Panc1 (cell line): ENCODE results near the gene OXTR. TPM values are rescaled to one million over a fixed set of nuclear protein-coding genes. Genes with fewer than 3 reads are reported as not detected.

Source experiments
- ATAC-seq: fragments of 200-7000 bp; cut with Tn5 transposase; 2 replicates; pipeline ENCODE4 v1.9.1; 2020; ENCODE audit warnings: mild to moderate bottlenecking, moderate library complexity
- BruUV-seq: library from RNA; stranded (reverse); fragments of 400-500 nt; replicated peaks from 2 replicates; lab custom pipeline; 2021; lab: Mats Ljungman, UMichigan
- CTCF ChIA-PET: fragments of 300-600 bp; sonication (Branson Sonifier 250); formaldehyde crosslinking; loops from one replicate; lab custom pipeline; 2022; ENCODE audit warnings: antibody characterized with exemption; lab: Charles Lee
- POLR2A ChIA-PET: fragments of 300-600 bp; sonication (Branson Sonifier 250); formaldehyde crosslinking; loops from one replicate; lab custom pipeline; 2022; ENCODE audit warnings: antibody characterized with exemption; lab: Charles Lee
- DNase-seq: peaks from one replicate; pipeline ENCODE4 v3.0.0-alpha.2; 2010; ENCODE audit warnings: low read depth, low spot score
- H3K27ac ChIP-seq: 2 replicates; pipeline ENCODE4 v1.5.1; 2011; ENCODE audit warnings: mild to moderate bottlenecking, low read length, inconsistent platforms
- H3K27me3 ChIP-seq: fragments of 200-500 bp; sonication (Bioruptor generic); 2 replicates; pipeline ENCODE4 v1.6.0; 2014; ENCODE audit warnings: low read length, inconsistent platforms; ENCODE audit not compliant: control insufficient read depth, insufficient read depth
- H3K36me3 ChIP-seq: fragments of 200-500 bp; sonication (Bioruptor generic); 2 replicates; pipeline ENCODE4 v1.5.1; 2014; ENCODE audit warnings: inconsistent platforms, mild to moderate bottlenecking, low read length, moderate library complexity; ENCODE audit not compliant: control insufficient read depth, insufficient read depth
- H3K4me1 ChIP-seq: 2 replicates; pipeline ENCODE4 v1.5.1; 2011; ENCODE audit warnings: inconsistent platforms, mild to moderate bottlenecking, low read length, moderate library complexity; ENCODE audit not compliant: control insufficient read depth, insufficient read depth
- H3K4me3 ChIP-seq, 2 experiments: 2 replicates each; pipeline ENCODE4 v1.5.1; 2011 to 2012; ENCODE audit warnings: low read depth in 2 of 2, low read length in 2 of 2, mild to moderate bottlenecking in 2 of 2, inconsistent platforms in 1 of 2, moderate library complexity in 1 of 2
- H3K9me3 ChIP-seq: fragments of 200-500 bp; sonication (Bioruptor generic); 2 replicates; pipeline ENCODE4 v1.5.1; 2014; ENCODE audit warnings: low read depth, mild to moderate bottlenecking, inconsistent platforms, low read length, moderate library complexity; ENCODE audit not compliant: control insufficient read depth, insufficient read depth
- CTCF ChIP-seq: fragments of 450-650 bp; IDR thresholded peaks from 2 replicates; pipeline ENCODE4 v1.5.1; 2017; ENCODE audit warnings: mild to moderate bottlenecking
- POLR2AphosphoS5 ChIP-seq: IDR thresholded peaks from 2 replicates; pipeline ENCODE4 v1.6.1; 2012; ENCODE audit warnings: mild to moderate bottlenecking, low read depth, low read length, moderate library complexity
- REST ChIP-seq, 2 experiments: IDR thresholded peaks; 2 replicates each; pipeline ENCODE4 v1.6.1; 2011 to 2012; ENCODE audit warnings: low read depth in 2 of 2, control low read depth in 1 of 2, low read length in 1 of 2, mild to moderate bottlenecking in 1 of 2, moderate library complexity in 1 of 2; ENCODE audit not compliant: insufficient read depth in 1 of 2
- SIN3A ChIP-seq: IDR thresholded peaks from 2 replicates; pipeline ENCODE4 v1.6.1; 2012; ENCODE audit warnings: low read depth, mild to moderate bottlenecking, low read length, moderate library complexity, borderline replicate concordance; ENCODE audit not compliant: insufficient read depth
- TCF7L2 ChIP-seq: IDR thresholded peaks from 2 replicates; pipeline ENCODE4 v1.6.1; 2011; ENCODE audit warnings: mild to moderate bottlenecking, low read depth, low read length, inconsistent platforms
- in situ Hi-C: cut with HindIII; loops from 2 replicates; pipeline ENCODE4 v1.10.0; 2016; ENCODE audit warnings: low sequenced_read_pairs, low pct_unique_long_range_greater_than_20kb
- intact Hi-C: fragments of 100-400 bp; cut with micrococcal nuclease; formaldehyde crosslinking; loops from one replicate; pipeline ENCODE4 v1.10.0; 2022; ENCODE audit not compliant: unreplicated experiment
- total RNA-seq: library from RNA; stranded (reverse); gene quantifications from one replicate; pipeline ENCODE4 v1.2.1, GENCODE V29; 2021; ENCODE audit not compliant: unreplicated experiment

Gene OXTR
- total RNA-seq, 1 experiment from 2014 or later, result 2.7 TPM

- TF ChIP-seq SIN3A, result no peak
- no peak for TF ChIP-seq TCF7L2
- TF ChIP-seq CTCF, result no peak
- no peak for TF ChIP-seq POLR2AphosphoS5
- no peak for TF ChIP-seq REST (IDR thresholded peaks at IDR 0.05; ENCODE audit: insufficient read depth in 1 of 2, low read depth in 2 of 2, low read length in 1 of 2)
- in situ Hi-C loops (no loop called here), intact Hi-C loops (no loop called here)
- H3K4me3 ChIP-seq, result no peak overlapping the region
- H3K27me3 ChIP-seq, result no peaks in the 10 kb centered on the region
- ATAC-seq, result no peak
- ChIA-PET CTCF (no interaction called here), POLR2A (no interaction called here)
- H3K36me3 ChIP-seq, result no peaks in the 10 kb centered on the region
- no peak for DNase-seq
- no peak overlapping the region for H3K27ac ChIP-seq
- no peaks in the 10 kb centered on the region for H3K4me1 ChIP-seq
- BruUV-seq, result no TSS peak
- H3K9me3 ChIP-seq, result no peaks in the 10 kb centered on the region
Measured at GRCh38 chr3:8712045-8712907, 57.1 kb downstream of the OXTR start.

- intact Hi-C loops (no loop called here), in situ Hi-C loops (no loop called here)
- no peak for TF ChIP-seq CTCF
- no peak for TF ChIP-seq REST (IDR thresholded peaks at IDR 0.05; ENCODE audit: insufficient read depth in 1 of 2, low read depth in 2 of 2, low read length in 1 of 2)
- TF ChIP-seq SIN3A, result no peak
- no peak for TF ChIP-seq TCF7L2
- no peak for TF ChIP-seq POLR2AphosphoS5
- POLR2A ChIA-PET, result no interaction called here
- Histone ChIP-seq H3K4me3 (no peak overlapping the region), H3K36me3 (no peaks in the 10 kb centered on the region), H3K4me1 (no peaks in the 10 kb centered on the region), H3K9me3 (no peaks in the 10 kb centered on the region), H3K27me3 (no peaks in the 10 kb centered on the region), H3K27ac (no peak overlapping the region)
- ATAC-seq (no peak), DNase-seq (no peak)
- BruUV-seq, result no TSS peak
- CTCF ChIA-PET, result no interaction called here
Measured at GRCh38 chr3:8709801-8710507, 59.5 kb downstream of the OXTR start.
